Measurements from ENCODE around the gene NUTF2.

GRCh38 chr16:67843343-67843765, 3.4 kb upstream of the NUTF2 start:
- TF ChIP-seq CTCF (IDR thresholded peaks at IDR 0.05; ENCODE audit: low read length) (no peak), EZH2 (IDR thresholded peaks at IDR 0.05; ENCODE audit: borderline replicate concordance, low read length) (no peak)

Measured in OCI-LY1 (cell line).